Stimulated activated CD8-positive, alpha-beta memory T cell treated with anti-CD3 and anti-CD28 coated beads, Interleukin-12 subunit alpha, Interleukin-12 subunit beta, amount 100 ng/mL, for 24 hours (primary cell): ENCODE data around the gene HTR1B.

Source experiments
- DNase-seq: peaks from one replicate; pipeline ENCODE4 v3.0.0-alpha.2; 2020; ENCODE audit errors: extremely low read depth

Gene HTR1B

DNA sequence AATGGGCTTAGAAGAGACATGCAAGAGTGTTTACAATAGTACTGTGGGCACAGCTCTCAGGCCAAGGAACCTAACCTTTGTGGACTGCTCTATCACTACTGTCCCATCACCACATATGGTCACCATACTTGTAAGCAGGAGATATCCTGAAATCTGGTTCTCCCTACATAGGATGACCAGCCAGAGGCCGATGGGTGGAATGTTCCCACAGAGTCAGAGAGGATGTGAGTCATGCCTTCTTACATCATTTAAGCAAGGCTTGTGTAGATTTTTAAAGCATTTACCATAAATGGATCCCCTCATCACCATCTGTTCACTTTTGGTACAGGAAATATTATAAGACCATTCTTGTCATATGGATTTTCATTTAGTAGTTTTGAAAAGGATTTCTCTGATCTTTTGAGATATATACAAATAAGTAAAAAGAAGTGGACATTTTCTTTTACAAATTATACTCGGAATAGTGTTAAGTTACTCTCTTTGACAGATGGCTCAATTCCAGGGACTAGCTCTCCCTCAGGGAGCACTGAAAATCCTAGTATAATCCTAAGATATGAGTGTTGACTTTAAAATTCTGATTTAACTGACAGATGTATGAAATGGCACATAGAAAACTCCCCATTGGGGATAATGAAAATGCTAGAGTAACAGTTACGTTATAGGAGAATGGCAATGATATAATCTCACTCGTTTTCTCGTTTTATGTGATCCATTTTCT lies 6.6 kb downstream of the HTR1B start:
- no peak for DNase-seq

DNA sequence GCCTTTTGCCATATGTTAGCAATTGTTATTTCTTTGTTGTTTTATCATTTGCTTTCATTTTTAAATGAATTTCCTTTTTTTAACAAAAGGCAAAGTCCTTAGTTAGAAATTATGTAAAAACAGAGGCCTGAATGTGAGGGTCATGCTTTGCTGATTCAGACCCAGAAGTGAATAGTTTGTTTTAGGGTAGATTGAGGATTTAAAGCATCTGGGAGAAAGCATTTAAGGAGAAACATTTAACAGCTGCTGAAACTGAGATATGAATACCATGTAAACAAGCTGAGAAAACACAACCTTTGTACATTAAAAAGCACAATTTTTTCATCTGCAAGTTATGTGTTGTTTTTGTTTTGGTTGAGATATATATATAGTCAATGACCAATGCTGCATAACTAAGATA lies 8.0 kb downstream of the HTR1B start:
- DNase-seq, result no peak

DNA sequence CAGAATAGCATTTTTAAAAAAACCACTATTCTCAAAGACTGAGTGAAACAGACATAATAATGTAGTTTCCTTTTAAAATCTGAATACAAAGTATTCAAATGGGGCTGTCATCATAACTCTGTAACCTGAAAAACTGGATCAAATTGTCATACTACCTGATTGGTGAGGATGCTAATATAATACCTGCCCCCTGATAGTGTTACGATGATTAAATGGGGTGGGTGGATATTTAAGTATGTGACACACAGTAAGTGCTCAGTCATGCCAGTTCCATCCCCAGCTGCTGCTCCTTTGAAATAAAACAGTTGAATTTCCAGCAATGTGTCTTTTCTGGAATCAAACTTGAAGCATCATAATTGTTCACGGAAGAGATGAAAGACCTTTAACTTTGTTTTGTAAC lies 8.9 kb downstream of the HTR1B start:
- DNase-seq, result no peak

DNA sequence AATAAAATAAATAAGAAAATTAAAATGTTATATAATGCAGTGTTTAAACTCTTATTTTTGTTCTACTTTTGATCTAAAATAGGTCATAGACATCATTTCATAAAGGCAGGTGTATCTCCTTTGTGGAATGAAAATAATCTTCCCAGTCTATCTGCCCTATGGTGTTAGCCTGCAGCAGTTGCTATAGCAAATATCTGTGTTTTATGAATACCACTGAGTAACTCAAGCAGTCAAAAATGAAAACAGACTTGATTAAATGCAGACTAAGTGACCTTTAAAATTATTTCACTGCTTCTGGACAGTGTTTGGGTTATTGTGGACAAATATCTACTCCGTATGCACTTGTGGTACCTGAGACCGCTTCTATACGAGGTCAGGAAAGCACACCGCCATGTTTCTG lies 11.8 kb downstream of the HTR1B start:
- no peak for DNase-seq

DNA sequence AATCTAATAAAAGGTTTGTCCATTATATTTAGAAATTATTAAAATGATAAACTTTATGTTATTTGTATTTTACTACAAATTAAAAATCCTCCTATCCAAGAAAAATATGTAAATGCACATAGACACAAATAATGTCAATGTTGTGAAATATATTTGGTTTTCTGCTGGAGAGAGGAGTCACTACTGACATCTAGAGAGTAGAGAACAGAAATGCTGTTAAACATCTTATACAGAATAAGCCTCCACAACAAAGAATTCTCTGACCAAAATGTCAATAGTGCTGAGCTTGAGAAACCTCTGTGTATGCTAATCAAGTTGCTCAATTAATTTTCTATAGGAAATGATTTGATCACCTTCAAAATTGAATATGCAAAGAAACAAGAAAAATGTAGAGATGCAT lies 12.4 kb downstream of the HTR1B start:
- no peak for DNase-seq

DNA sequence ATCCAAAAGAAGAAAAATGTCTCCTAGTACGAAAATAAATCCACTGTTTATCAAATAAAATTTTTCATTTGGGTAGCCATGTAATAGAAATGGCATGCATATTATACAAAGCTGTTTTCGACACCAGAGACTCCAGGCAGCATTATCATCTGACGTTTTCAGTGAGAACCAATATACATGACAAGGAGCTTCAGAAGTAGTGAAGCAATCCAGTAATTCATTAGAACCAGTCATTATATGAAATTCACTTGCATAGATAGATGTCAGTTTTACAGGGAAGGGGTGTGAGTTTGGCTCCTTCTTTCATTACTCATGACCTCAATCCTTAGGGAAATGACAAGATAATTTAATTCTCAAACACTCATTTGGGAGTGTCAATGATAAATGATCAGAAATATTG lies 14.7 kb downstream of the HTR1B start:
- no peak for DNase-seq

DNA sequence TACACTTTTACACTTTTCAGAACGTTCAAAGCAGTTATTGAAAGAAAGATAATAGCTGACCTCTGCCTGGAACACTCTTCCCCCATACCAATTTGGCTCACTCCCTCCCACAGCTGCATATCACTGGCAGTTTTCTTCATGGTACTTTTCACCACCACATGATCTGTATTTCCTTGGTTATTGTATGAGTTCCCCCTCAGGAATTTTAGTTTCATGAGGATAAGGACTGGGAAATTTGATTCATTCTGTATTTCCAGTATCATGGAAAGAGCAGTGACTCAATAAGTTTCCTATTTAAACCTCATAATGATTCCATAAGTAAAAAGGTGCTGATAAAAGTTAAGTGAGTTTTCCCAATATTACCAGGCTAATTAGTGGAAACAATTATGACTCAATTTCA lies 16.0 kb downstream of the HTR1B start:
- DNase-seq, result no peak

DNA sequence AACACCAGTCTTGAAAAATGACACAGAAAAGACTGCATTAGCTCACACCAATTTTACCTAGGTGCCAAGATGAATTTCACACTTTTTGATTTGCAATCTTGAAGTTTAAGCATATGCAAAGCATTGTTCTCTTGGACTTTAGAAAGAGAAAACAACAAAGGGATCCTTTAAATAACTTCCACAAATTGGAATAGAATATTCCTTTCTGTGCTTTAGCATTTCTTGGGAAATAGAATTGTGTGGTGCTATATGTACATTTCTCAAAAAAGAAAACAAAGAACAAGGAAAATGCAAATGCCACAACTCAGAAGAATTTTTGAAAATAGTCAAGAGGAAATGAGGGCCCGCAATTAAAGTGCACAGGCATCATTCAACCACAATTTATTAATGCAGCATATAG lies 17.0 kb downstream of the HTR1B start:
- DNase-seq, result no peak

DNA sequence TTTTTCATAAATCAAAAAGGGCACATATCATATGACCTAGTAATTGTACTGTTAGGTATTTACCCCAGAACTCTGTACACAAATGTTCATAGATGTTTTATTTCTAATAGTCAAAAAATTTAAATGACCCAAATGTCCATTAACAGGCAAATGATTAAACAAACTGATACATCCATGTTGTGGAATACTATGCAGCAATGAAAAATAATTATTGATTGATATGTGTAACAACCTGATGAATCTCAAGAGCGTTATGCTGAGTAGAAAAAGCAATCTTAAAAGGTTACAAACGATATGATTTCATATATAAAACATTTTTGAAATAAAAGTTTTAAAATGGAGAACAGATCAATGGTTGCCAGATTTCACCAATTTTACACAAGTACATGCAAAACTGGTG lies 18.1 kb downstream of the HTR1B start:
- DNase-seq, result no peak

DNA sequence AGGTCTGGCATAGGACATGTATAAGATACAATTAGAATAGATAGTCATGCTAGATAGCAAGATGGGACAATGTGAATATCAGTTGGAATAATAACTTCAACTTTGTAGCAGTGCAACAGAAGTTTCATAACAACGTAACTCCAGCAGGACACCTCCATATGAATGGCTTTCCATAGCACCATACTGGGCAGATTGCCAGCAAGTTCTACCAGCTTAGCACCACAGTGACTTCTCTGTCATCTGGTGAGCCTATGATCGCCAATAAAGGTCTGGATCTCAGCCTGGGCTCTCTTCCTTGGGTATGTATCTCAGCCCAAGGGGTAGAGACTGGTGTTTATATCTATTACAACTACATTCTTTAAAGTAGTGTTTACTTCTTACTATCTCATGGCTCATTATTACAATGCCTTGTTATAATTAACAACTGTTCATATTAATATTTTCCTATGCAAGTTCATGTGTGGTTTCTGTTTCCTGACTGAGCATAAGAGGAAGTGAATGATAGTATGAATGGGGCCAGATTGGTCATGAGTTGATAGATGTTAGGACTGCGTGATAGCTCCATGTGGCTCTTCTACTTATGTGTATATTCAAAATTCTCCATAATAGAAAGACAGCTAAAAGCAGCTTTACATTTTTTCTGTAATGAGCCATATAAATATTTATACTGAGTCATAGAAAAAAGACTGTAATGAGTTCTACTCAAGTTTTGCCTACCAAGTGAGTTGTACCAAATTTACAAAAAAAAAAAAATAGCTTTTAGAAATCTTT lies 22.9 kb downstream of the HTR1B start:
- DNase-seq, result no peak

DNA sequence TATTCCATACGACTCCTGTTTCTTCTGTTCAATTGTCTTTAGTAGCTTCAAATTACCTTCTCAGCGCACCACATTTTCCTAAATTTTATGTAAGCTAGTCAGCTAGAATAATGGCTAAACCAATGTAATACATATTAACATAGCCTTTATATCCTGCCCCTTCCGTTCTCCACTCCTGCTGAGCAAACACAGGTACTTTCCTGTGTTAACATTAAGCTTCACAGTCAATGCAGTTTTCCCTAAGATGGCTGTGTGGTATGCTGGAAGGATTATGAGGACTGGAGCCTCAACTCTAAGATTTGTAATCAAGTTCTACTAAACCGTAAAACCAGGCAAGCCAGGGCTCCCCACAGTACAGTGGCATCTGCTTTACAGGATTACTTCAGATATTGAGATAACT lies 29.4 kb downstream of the HTR1B start:
- DNase-seq, result no peak

DNA sequence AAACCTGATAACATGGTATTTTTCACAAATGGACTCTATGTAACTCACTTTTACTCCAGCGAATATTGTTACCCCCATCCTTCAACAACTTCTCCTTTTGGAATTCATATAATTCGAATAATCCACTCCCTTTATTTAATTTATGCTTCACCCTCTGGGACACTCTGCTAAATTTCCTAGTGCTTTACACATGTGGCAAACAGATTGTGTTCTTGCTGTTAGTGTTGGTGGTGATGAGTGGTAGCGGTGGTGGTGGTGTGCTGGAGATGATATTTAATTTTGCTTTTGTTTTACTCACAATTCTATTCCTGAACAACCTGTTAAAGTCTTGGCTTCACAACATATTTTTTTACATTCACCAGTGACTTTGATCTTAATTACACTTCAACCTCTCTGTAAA lies 32.8 kb downstream of the HTR1B start:
- DNase-seq, result no peak

DNA sequence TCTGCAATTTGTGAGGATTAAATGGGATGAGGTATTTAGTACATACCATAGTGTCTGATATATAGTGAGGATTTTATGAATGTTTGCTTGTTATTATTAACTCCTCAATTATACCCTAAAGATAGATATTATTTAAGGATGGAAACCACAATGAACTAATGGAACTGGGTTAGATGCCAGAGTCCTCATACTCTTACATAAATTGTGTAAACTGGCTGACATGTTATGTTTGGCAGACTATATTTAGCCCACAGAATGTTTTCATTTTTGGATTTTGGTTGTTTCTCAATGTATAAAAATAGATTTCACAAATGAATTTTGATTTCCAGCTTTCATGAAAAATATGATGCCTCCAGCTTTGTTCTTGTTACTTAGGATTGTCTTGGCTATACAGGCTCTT lies 37.6 kb downstream of the HTR1B start:
- DNase-seq, result no peak

DNA sequence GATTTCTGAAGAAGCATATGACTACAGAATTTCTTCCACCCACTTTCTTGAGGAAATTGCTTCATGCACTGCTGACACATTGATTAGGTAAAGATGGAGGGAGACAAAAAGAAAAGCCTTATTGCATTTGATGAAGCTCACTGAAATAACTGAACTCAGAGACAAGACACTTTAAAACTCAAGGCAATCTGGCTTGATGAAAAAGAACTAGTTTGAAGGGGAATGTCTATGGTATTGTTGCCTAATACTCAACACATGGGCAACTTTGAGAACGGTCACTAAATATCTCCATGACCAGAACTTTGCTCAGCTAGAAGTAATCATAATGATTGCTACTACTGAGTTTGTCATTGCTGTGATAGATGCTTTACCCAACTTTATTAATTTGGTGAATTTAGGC lies 38.1 kb downstream of the HTR1B start:
- no peak for DNase-seq

DNA sequence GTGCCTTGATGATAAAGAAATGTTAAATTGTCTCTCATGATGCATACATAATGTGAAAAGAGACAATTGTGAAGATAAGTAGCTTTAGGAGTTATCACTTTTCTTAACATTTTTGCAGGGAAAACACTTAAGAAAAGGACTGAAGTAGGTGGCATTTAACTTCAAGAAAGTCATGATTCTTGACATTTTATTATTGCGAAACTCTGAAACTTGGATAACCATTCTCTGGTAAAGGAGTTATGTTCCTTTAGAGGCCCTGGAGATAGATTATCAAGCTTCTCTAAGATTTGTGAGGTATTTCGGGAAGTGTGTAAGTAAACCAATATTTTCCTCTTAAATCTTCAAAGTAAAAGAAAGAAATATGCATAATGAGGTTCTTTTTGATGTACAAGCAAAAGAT lies 38.5 kb downstream of the HTR1B start:
- DNase-seq, result no peak

DNA sequence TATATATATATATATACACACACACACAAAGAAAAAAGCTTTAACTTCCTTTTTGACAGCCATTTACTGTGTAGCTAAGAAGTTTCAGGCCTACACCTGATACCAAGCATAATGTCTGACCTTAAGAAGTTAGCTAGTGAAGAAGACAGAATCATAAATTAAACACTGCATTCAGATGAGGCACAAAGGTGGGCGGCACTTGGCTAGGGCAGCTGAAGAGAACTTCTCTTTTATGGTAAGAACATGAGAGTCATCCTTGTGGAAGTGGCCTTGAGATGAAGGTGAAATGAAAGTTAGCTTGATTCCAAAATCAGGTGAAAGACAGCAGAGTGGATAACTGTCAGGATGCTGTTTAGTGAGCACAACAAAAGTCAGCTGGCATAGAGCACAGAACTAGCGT lies 46.5 kb downstream of the HTR1B start:
- DNase-seq, result no peak

DNA sequence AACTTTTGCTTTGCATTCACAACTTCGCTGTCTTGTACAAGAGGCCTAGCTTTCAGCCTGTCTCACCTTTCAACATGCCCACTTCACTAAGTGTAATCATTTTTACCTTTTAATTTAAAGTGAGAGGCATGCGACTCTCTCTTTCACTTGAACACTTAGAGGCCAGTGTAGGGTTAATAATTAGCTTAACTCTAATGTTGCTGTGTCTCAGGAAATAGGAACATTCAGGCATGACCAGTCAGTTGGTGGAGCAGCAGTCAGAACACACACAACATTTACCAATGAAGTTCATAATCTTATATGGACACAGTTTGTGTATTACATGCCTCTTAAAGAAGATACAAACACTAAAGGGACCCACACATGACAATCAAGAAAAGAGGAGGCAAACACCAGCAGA lies 47.6 kb downstream of the HTR1B start:
- DNase-seq, result no peak
